Activated T-helper 1 cell treated with anti-CD3 and anti-CD28 coated beads, Interleukin-2, amount 50 U/mL, for 16 hours (primary cell): ENCODE results near the gene CPO.
"Not testable (repeated sequence)": the region's sequence is repeated elsewhere in the genome, so short reads cannot be mapped to it uniquely, and the experiment has no call there.

Experiments used
- DNase-seq, 2 donors: peaks; one replicate each; pipeline ENCODE4 v3.0.0-alpha.2; 2020; ENCODE audit warnings: low read depth in 1 of 2, low spot score in 1 of 2

Gene CPO

DNA sequence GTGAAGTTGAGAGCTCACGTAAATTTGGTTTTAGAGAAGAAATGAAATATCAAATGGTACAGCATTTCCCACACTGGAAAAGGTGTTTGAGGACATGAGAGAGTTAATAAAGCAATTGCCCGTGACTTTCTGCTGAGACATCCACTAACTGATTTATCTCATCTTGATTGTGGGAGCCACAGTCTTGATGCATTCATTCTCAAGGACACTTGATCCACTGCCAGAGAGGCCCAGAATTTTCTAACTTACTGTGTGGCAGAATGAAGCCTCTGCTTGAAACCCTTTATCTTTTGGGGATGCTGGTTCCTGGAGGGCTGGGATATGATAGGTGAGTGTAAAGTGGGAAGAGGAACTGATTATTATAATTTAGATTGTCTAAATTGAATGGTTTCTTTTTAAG lies at the start of gene CPO:
CPO (plus strand) TSS at position 179 of the 400 bp plus-strand sequence; CDS start at position 261, 82 bp downstream.
- DNase-seq: no peak

GRCh38 chr2:206890179-206890578 lies 49.1 kb upstream of the CPO start:
- no peak for DNase-seq

- no peak for DNase-seq
Observed at GRCh38 chr2:206890926-206891325, 48.4 kb upstream of the CPO start.

- no peak for DNase-seq
Observed at GRCh38 chr2:206915121-206915520, 24.2 kb upstream of the CPO start.

DNA sequence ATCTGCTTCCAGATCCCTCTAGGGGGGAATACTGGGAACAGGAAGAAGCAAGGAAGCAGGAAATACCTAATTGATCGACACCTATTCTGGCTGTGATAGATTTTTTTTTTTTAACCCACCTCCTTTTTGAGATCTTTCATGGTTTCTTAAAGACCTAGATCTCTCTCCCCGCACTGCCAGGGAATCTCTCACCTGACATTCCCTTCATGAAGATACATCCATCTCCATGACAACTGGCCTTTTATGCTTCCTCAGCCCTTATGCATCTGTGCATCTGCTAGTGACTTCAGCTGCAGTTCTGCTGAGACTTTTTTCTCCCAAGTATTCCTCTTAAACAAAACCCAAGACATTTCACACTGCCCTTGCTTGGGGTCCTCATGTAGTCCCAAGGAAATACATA lies 21.1 kb upstream of the CPO start:
- no peak for DNase-seq

DNA sequence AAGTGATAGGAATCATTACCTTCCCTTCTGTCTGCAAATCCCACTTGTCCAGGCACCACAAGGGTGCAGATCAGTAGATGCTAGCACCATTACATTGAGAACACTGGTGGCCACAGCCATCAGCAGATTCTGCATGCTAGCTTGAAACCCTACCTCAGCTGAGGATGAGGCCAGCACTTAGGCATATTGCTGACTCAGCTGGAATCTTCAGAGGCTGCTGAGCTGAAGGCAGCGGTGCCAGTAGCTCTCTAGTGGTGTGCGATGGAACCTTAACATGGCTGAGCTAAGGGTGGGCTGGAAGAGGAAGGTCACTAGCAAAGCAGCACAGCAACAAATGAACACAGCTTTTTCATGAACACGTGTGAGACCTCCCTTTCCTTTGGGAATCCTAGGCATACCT lies 19.0 kb upstream of the CPO start:
- DNase-seq: no peak

DNA sequence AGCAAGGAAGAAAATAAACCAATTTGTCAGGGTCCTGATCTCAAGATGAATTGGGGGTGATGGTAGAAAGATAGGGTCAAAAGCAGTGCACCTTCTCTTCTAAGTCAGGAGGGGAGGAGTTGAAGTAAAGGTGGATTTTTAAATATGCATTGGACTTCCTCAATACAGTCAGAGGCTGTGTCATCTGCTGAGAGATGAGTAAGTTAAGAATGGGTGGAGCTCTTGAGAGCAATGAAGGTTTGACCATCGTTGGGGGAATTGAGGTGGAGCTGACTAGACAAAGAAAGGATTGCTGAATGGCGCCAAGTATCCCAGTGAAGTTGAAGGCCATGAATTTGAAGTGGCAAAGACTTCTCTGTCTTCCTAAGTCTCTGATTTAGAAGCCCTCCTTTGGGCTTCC lies 18.4 kb upstream of the CPO start:
- no peak for DNase-seq

DNA sequence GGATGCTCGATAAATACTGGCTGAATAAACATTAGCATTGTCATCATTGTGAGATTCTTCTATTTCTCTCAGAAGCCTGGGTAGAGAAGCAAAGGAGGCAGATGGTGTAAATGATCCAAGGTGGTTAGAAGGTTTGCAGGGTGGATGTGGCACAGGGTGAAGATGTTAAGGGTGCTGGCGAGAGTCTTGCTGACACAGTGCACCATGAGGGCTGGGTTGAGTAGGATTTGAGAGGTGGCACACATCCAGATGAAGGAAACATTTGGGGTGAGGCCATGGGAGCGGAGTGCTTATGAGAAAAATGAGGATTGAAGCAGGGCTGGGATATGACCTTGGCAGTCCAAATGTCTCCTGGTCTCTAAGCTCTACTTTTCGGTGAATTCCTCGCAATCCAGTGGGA lies 17.8 kb upstream of the CPO start:
- no peak for DNase-seq

- DNase-seq: no peak
Observed at GRCh38 chr2:206935991-206936842, 3.1 kb upstream of the CPO start.

- DNase-seq: no peak
Observed at GRCh38 chr2:206936843-206937230, 2.5 kb upstream of the CPO start.

- DNase-seq: no peak
Observed at GRCh38 chr2:206937555-206937954, 1.8 kb upstream of the CPO start.

- no peak for DNase-seq
Observed at GRCh38 chr2:206940546-206940945, 1.2 kb downstream of the CPO start.

GRCh38 chr2:206942592-206943478 lies 3.5 kb downstream of the CPO start:
- no peak for DNase-seq

- not testable (repeated sequence) for DNase-seq
Observed at GRCh38 chr2:206953404-206953803, 14.1 kb downstream of the CPO start.

GRCh38 chr2:206955253-206955652 lies 15.9 kb downstream of the CPO start:
- DNase-seq: no peak

DNA sequence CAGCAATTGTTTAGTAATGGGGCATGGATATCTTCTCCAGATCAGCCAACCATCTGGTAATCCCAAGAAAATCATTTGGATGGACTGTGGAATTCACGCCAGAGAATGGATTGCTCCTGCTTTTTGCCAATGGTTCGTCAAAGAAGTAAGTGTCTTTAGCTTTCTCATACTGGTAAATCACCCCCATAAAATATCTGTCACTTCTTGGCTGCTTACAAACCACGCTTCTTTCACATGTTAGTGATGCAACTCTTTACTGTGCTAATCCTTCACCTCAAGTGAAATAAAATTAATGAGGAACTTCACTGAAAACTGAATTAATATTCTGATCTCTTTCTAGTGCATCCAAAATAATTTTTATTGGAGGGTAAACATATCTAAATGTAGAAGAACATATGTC lies 18.9 kb downstream of the CPO start:
- no peak for DNase-seq

GRCh38 chr2:206962966-206963365 lies 23.6 kb downstream of the CPO start:
- DNase-seq: no peak

DNA sequence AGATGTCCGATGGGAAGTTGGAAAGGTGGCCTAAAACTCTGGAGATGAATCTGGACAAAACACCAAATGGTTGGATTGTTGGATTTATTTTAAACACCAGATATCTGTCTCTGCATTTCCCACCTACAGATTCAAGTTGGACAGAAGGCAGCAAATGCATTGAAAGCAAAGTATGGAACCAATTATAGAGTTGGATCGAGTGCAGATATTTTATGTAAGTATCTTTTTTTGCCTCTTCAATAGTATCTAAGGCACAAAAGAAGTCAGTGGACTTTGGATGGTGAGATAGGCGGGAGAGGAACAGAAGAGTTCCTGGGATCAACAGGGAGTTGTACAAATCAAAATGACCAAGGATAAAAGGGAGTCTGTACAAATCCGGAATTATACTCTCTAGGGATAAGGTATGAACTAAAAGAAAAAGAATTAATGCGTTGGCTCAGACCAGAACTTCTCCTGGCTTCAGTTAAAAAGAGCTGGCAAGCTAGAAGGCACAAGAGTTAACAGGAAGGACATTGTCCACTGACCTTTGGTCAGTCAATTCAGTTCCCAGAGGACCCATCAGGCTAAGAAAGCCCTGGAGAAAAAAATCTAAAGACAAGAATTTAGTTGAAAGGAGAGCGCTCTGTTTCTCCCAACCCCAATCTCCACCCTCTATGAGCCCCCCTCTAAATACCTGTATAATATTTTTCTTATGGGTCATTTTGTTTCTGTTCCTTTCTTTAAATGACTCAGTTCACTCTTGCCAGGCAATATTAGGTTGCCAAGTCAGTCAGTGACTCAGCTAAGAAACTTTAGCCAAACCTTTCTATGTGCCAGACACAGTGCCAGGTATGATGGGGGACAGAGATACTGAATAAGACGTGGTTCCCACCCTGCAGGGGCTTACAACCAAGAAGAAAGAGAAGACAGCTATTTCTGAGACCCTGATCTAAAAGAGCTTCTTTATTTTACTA lies 29.1 kb downstream of the CPO start:
- DNase-seq: no peak

DNA sequence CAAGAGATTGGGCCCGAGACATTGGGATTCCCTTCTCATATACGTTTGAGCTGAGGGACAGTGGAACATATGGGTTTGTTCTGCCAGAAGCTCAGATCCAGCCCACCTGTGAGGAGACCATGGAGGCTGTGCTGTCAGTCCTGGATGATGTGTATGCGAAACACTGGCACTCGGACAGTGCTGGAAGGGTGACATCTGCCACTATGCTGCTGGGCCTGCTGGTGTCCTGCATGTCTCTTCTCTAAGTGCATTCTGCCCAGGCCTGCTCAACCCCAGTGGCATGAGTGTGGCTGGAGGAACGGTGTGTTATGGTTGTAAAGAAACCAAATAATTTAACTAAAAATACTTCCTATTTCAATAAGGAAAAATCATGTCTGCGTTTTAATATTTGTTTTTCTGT lies 29.9 kb downstream of the CPO start:
- no peak for DNase-seq

DNA sequence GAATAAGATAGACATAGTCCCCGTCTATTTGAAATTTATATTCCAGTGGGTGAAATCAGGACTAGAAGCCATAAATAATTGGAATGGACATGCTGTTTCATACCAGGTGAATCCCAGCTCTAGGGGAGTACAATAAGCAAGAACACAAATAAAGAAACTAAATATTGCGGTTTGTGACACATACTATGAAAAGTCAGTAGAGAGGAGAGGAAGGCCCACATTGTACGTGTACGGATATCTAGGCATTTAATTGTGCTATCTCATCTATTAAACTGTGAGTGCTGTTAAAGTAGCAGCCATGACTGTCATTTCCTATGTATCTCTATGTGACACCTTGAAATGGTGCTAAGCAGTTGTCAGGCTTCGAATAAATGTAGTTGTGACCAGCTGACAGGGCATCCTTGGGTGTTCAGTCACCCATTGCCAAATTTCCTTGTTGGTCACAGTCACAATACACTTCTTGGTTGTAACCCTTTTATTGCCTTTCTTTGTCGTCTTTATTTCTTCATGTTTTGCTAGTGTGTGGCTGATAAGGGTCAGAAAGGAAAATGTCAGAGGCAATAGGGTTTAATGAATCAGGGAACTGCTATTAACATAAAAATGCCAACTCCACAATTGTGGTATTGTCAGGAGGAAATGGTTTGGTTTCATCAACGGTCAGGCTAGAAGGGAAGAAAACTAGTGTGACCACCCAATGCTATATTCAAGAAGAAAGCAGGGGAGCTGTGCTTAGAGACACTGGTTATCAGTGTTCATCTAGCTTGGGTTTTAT lies 31.5 kb downstream of the CPO start:
- DNase-seq: no peak
